ENCODE measurements around the gene RNF223.

- TF ChIP-seq POLR2A (IDR thresholded peaks at IDR 0.05) (no peak), CTCF (IDR thresholded peaks at IDR 0.05) (no peak)
Measured at GRCh38 chr1:1083416-1084371, 9.6 kb upstream of the RNF223 start.

Measured in stomach (tissue), 4 donors.